Panc1 (cell line): ENCODE data around the gene EIF1. TPM values are rescaled to one million over a fixed set of nuclear protein-coding genes. Genes with fewer than 3 reads are reported as not detected.
A peak's percentile ranks its signal among the peaks of the same experiment; 100 is the strongest.

Experiments used
- ATAC-seq: fragments of 200-7000 bp; cut with Tn5 transposase; 2 replicates; pipeline ENCODE4 v1.9.1; 2020; ENCODE audit warnings: mild to moderate bottlenecking, moderate library complexity
- BruUV-seq: library from RNA; stranded (reverse); fragments of 400-500 nt; replicated peaks from 2 replicates; lab custom pipeline; 2021; lab: Mats Ljungman, UMichigan
- CTCF ChIA-PET: fragments of 300-600 bp; sonication (Branson Sonifier 250); formaldehyde crosslinking; loops from one replicate; lab custom pipeline; 2022; ENCODE audit warnings: antibody characterized with exemption; lab: Charles Lee
- POLR2A ChIA-PET: fragments of 300-600 bp; sonication (Branson Sonifier 250); formaldehyde crosslinking; loops from one replicate; lab custom pipeline; 2022; ENCODE audit warnings: antibody characterized with exemption; lab: Charles Lee
- DNase-seq: peaks from one replicate; pipeline ENCODE4 v3.0.0-alpha.2; 2010; ENCODE audit warnings: low read depth, low spot score
- H3K27ac ChIP-seq: 2 replicates; pipeline ENCODE4 v1.5.1; 2011; ENCODE audit warnings: mild to moderate bottlenecking, low read length, inconsistent platforms
- H3K27me3 ChIP-seq: fragments of 200-500 bp; sonication (Bioruptor generic); 2 replicates; pipeline ENCODE4 v1.6.0; 2014; ENCODE audit warnings: low read length, inconsistent platforms; ENCODE audit not compliant: control insufficient read depth, insufficient read depth
- H3K36me3 ChIP-seq: fragments of 200-500 bp; sonication (Bioruptor generic); 2 replicates; pipeline ENCODE4 v1.5.1; 2014; ENCODE audit warnings: inconsistent platforms, mild to moderate bottlenecking, low read length, moderate library complexity; ENCODE audit not compliant: control insufficient read depth, insufficient read depth
- H3K4me1 ChIP-seq: 2 replicates; pipeline ENCODE4 v1.5.1; 2011; ENCODE audit warnings: inconsistent platforms, mild to moderate bottlenecking, low read length, moderate library complexity; ENCODE audit not compliant: control insufficient read depth, insufficient read depth
- H3K4me3 ChIP-seq, 2 experiments: 2 replicates each; pipeline ENCODE4 v1.5.1; 2011 to 2012; ENCODE audit warnings: low read depth in 2 of 2, low read length in 2 of 2, mild to moderate bottlenecking in 2 of 2, inconsistent platforms in 1 of 2, moderate library complexity in 1 of 2
- H3K9me3 ChIP-seq: fragments of 200-500 bp; sonication (Bioruptor generic); 2 replicates; pipeline ENCODE4 v1.5.1; 2014; ENCODE audit warnings: low read depth, mild to moderate bottlenecking, inconsistent platforms, low read length, moderate library complexity; ENCODE audit not compliant: control insufficient read depth, insufficient read depth
- CTCF ChIP-seq: fragments of 450-650 bp; IDR thresholded peaks from 2 replicates; pipeline ENCODE4 v1.5.1; 2017; ENCODE audit warnings: mild to moderate bottlenecking
- POLR2AphosphoS5 ChIP-seq: IDR thresholded peaks from 2 replicates; pipeline ENCODE4 v1.6.1; 2012; ENCODE audit warnings: mild to moderate bottlenecking, low read depth, low read length, moderate library complexity
- REST ChIP-seq, 2 experiments: IDR thresholded peaks; 2 replicates each; pipeline ENCODE4 v1.6.1; 2011 to 2012; ENCODE audit warnings: low read depth in 2 of 2, control low read depth in 1 of 2, low read length in 1 of 2, mild to moderate bottlenecking in 1 of 2, moderate library complexity in 1 of 2; ENCODE audit not compliant: insufficient read depth in 1 of 2
- SIN3A ChIP-seq: IDR thresholded peaks from 2 replicates; pipeline ENCODE4 v1.6.1; 2012; ENCODE audit warnings: low read depth, mild to moderate bottlenecking, low read length, moderate library complexity, borderline replicate concordance; ENCODE audit not compliant: insufficient read depth
- TCF7L2 ChIP-seq: IDR thresholded peaks from 2 replicates; pipeline ENCODE4 v1.6.1; 2011; ENCODE audit warnings: mild to moderate bottlenecking, low read depth, low read length, inconsistent platforms
- in situ Hi-C: cut with HindIII; loops from 2 replicates; pipeline ENCODE4 v1.10.0; 2016; ENCODE audit warnings: low sequenced_read_pairs, low pct_unique_long_range_greater_than_20kb
- intact Hi-C: fragments of 100-400 bp; cut with micrococcal nuclease; formaldehyde crosslinking; loops from one replicate; pipeline ENCODE4 v1.10.0; 2022; ENCODE audit not compliant: unreplicated experiment
- total RNA-seq: library from RNA; stranded (reverse); gene quantifications from one replicate; pipeline ENCODE4 v1.2.1, GENCODE V29; 2021; ENCODE audit not compliant: unreplicated experiment

Gene EIF1
- total RNA-seq, 1 experiment from 2014 or later, result 747 TPM

GRCh38 chr17:41647940-41648410, 40.7 kb upstream of the EIF1 start:
- no TSS peak for BruUV-seq
- no peaks in the 10 kb centered on the region for H3K36me3 ChIP-seq
- H3K27ac ChIP-seq, result peak overlapping the region; percentile 44
- ChIA-PET POLR2A (interaction anchor here (0.6 to 1.0 kb wide), 2 partner anchors 41 to 99 kb away, joined by 3 to 9 read pairs; partner anchors contain the start of gene EIF1), CTCF (interaction anchor here (0.6 to 5.9 kb wide), 22 partner anchors 10 to 181 kb away, joined by 3 to 106 read pairs (median 9); partner anchors contain the start of gene EIF1)
- ATAC-seq (peak; percentile 87), DNase-seq (no peak)
- H3K27me3 ChIP-seq, result no peaks in the 10 kb centered on the region
- H3K4me3 ChIP-seq, result peak overlapping the region; percentile 21 to 56
- in situ Hi-C loops, result loop anchor here (25.0 kb wide), 1 partner anchor 111 kb away; the partner anchor contains the start of gene KRT19
- no peak for TF ChIP-seq POLR2AphosphoS5
- no peak for TF ChIP-seq SIN3A
- TF ChIP-seq REST (IDR thresholded peaks at IDR 0.05; ENCODE audit: insufficient read depth in 1 of 2, low read depth in 2 of 2, low read length in 1 of 2), result 0 out of 4 replicates have a peak, but pooled peaks of 1 of the 2 experiments have one; percentile 22
- no peak for TF ChIP-seq TCF7L2
- TF ChIP-seq CTCF, result peak; percentile 81
- H3K9me3 ChIP-seq, result no peaks in the 10 kb centered on the region
- peaks cover 20% of the 10 kb centered on the region for H3K4me1 ChIP-seq
- intact Hi-C loops, result loop anchor here (1.0 to 5.0 kb wide), 4 partner anchors 15 to 739 kb away; no protein-coding TSS in a partner anchor

- ChIA-PET CTCF (interaction anchor here (0.6 to 5.9 kb wide), 32 partner anchors 10 to 182 kb away, joined by 3 to 106 read pairs (median 6); partner anchors contain the start of genes EIF1 and KRT19), POLR2A (interaction anchor here (0.6 to 1.0 kb wide), 4 partner anchors 40 to 123 kb away, joined by 3 to 13 read pairs (median 6); partner anchors contain the start of gene EIF1)
- H3K4me1 ChIP-seq, result peaks cover 21% of the 10 kb centered on the region
- no peaks in the 10 kb centered on the region for H3K9me3 ChIP-seq
- in situ Hi-C loops (loop anchor here (25.0 kb wide), 1 partner anchor 111 kb away; the partner anchor contains the start of gene KRT19), intact Hi-C loops (loop anchor here (1.0 to 5.0 kb wide), 4 partner anchors 14 to 740 kb away; no protein-coding TSS in a partner anchor)
- ATAC-seq, result peak; percentile 91
- TF ChIP-seq CTCF, result peak; percentile 88
- TF ChIP-seq POLR2AphosphoS5, result no peak
- no peak for TF ChIP-seq SIN3A
- TF ChIP-seq REST (IDR thresholded peaks at IDR 0.05; ENCODE audit: insufficient read depth in 1 of 2, low read depth in 2 of 2, low read length in 1 of 2), result 0 out of 4 replicates have a peak, but pooled peaks of 1 of the 2 experiments have one; percentile 37
- TF ChIP-seq TCF7L2, result no peak
- peak overlapping the region; percentile 44 for H3K27ac ChIP-seq
- DNase-seq, result peak; percentile 42
- no TSS peak for BruUV-seq
- no peaks in the 10 kb centered on the region for H3K36me3 ChIP-seq
- no peaks in the 10 kb centered on the region for H3K27me3 ChIP-seq
- peak overlapping the region; percentile 21 to 56 for H3K4me3 ChIP-seq
Measured at GRCh38 chr17:41648411-41649195, 40.1 kb upstream of the EIF1 start.
